Measurements from ENCODE around the gene DET1.

GRCh38 chr15:88490036-88490435 is 56.4 kb downstream of the DET1 start:
- TF ChIP-seq POLR2AphosphoS5 (IDR thresholded peaks at IDR 0.05; ENCODE audit: low read depth, low read length) (no peak), POLR2A (IDR thresholded peaks at IDR 0.05; ENCODE audit: low read depth, low read length) (no peak)

Data from GM12892 (cell line).